AG04450 (cell line): ENCODE measurements around the gene STOML1. TPM values are rescaled to one million over a fixed set of nuclear protein-coding genes. Genes with fewer than 3 reads are reported as not detected.

ENCODE experiments used
- CTCF ChIA-PET: fragments of 300-600, 350-600 bp; formaldehyde crosslinking; extraction: SDS; loops from one replicate; lab custom pipeline; 2022; ENCODE audit warnings: antibody characterized with exemption, inconsistent platforms; lab: Charles Lee
- POLR2A ChIA-PET: fragments of 350-600 bp; formaldehyde crosslinking; extraction: SDS; loops from one replicate; lab custom pipeline; 2021; ENCODE audit warnings: antibody characterized with exemption, inconsistent platforms; lab: Yijun Ruan, JAX
- DNase-seq: peaks from one replicate; pipeline ENCODE4 v3.0.0-alpha.2; 2011; ENCODE audit warnings: low read depth, low spot score
- H3K27ac ChIP-seq: one replicate; pipeline ENCODE4 v1.5.1; 2012; ENCODE audit warnings: low read depth, low read length, control low read depth
- H3K27me3 ChIP-seq: one replicate; pipeline ENCODE4 v1.6.0; 2012; ENCODE audit warnings: low read length; ENCODE audit not compliant: control insufficient read depth, insufficient read depth
- H3K4me3 ChIP-seq: 2 replicates; pipeline ENCODE4 v1.5.1; 2011; ENCODE audit warnings: mild to moderate bottlenecking, low read depth, low read length, control low read depth
- H3K9me3 ChIP-seq: 2 replicates; pipeline ENCODE4 v1.5.1; 2012; ENCODE audit warnings: low read length; ENCODE audit not compliant: control insufficient read depth, insufficient read depth
- CTCF ChIP-seq: IDR thresholded peaks from 2 replicates; pipeline ENCODE4 v1.5.1; 2011; ENCODE audit warnings: low read depth, low read length, control low read depth, inconsistent platforms
- polyA plus RNA-seq: library from polyadenylated mRNA; depleted of rRNA; stranded (reverse); fragments of >200 nt; gene quantifications from 2 replicates; pipeline ENCODE4 v1.2.3, GENCODE V29; 2011

The STOML1 gene
- polyA plus RNA-seq, 1 experiment, result 7.3 TPM

- no peak for TF ChIP-seq CTCF
- DNase-seq, result no peak
- H3K27me3 ChIP-seq, result no peaks in the 10 kb centered on the region
- ChIA-PET CTCF (interaction anchor here (1.0 to 2.2 kb wide), 5 partner anchors 8 to 56 kb away, joined by 3 to 18 read pairs (median 5); no protein-coding TSS in a partner anchor), POLR2A (interaction anchor here (0.8 kb wide), 1 partner anchor 34 kb away, joined by 4 read pairs; the partner anchor contains the start of gene PML)
- H3K9me3 ChIP-seq, result no peaks in the 10 kb centered on the region
- H3K27ac ChIP-seq, result no peak overlapping the region
- H3K4me3 ChIP-seq, result no peak overlapping the region
These were observed 36.6 kb upstream of the STOML1 start for GRCh38 chr15:74028646-74029045.

- CTCF ChIA-PET, result interaction anchor here (0.6 to 2.2 kb wide), 5 partner anchors 9 to 118 kb away, joined by 3 to 18 read pairs (median 5); partner anchors contain the start of gene PML
- Histone ChIP-seq H3K9me3 (no peaks in the 10 kb centered on the region; the same call in 1 of the 2 replicates), H3K27me3 (no peaks in the 10 kb centered on the region), H3K4me3 (no peak overlapping the region), H3K27ac (no peak overlapping the region)
- POLR2A ChIA-PET, result no interaction called here
- DNase-seq, result no peak
- TF ChIP-seq CTCF, result no peak
These were observed 35.6 kb upstream of the STOML1 start for GRCh38 chr15:74027688-74028087.

- H3K4me3 ChIP-seq, result no peak overlapping the region
- peak overlapping the region; percentile 39 for H3K27ac ChIP-seq
- no peaks in the 10 kb centered on the region for H3K27me3 ChIP-seq
- POLR2A ChIA-PET, result no interaction called here
- no peak for DNase-seq
- H3K9me3 ChIP-seq, result no peaks in the 10 kb centered on the region; the same call in 1 of the 2 replicates
- no peak for TF ChIP-seq CTCF
- CTCF ChIA-PET, result interaction anchor here (1.6 kb wide), 1 partner anchor 9 kb away, joined by 4 read pairs; no protein-coding TSS in a partner anchor
These were observed 33.3 kb upstream of the STOML1 start for GRCh38 chr15:74025436-74025835.

GRCh38 chr15:74024687-74025086, 32.6 kb upstream of the STOML1 start:
- H3K4me3 ChIP-seq, result no peak overlapping the region
- ChIA-PET POLR2A (no interaction called here), CTCF (interaction anchor here (0.7 to 1.6 kb wide), 2 partner anchors 10 to 52 kb away, joined by 3 to 4 read pairs; no protein-coding TSS in a partner anchor)
- peak overlapping the region; percentile 39 for H3K27ac ChIP-seq
- no peaks in the 10 kb centered on the region; the same call in 1 of the 2 replicates for H3K9me3 ChIP-seq
- no peak for DNase-seq
- H3K27me3 ChIP-seq, result no peaks in the 10 kb centered on the region
- TF ChIP-seq CTCF, result no peak

- no peak for TF ChIP-seq CTCF
- CTCF ChIA-PET, result interaction anchor here (1.0 kb wide), 1 partner anchor 14 kb away, joined by 3 read pairs; no protein-coding TSS in a partner anchor
- no peaks in the 10 kb centered on the region; the same call in 1 of the 2 replicates for H3K9me3 ChIP-seq
- no peak overlapping the region for H3K4me3 ChIP-seq
- H3K27ac ChIP-seq, result no peak overlapping the region
- H3K27me3 ChIP-seq, result no peaks in the 10 kb centered on the region
- no peak for DNase-seq
- POLR2A ChIA-PET, result no interaction called here
These were observed 30.8 kb upstream of the STOML1 start for GRCh38 chr15:74022706-74023470.
